Heart left ventricle (tissue), 13 donors: ENCODE results near the gene BCL11A.

Experiments
- POLR2A ChIP-seq, 2 donors: fragments of 450-650 bp; IDR thresholded peaks; one replicate each; pipeline ENCODE4 v1.6.1; 2017; ENCODE audit warnings: antibody characterized with exemption in 2 of 2, mild to moderate bottlenecking in 2 of 2, moderate library complexity in 2 of 2
- TF ChIP-seq, protein P1 (sequence below), 12 donors: fragments of 200-600 bp; sonication (generic) in 4 of 12; IDR thresholded peaks; one replicate each; pipeline versions ENCODE4 v1.5.0 to v1.8.0; 2018 to 2022; ENCODE audit warnings: antibody characterized with exemption in 12 of 12, mild to moderate bottlenecking in 5 of 12
- donor health status: ischemic (EF 13 %, LVEDD 7.1; RV severe dilation, severe dysfunction).
- donor health status: DM: no; HTN: yes; CAD: no.
- donor health status: DM: no; HTN: no; CAD: no.
- donor health status: ischemic (EF 25% LVEDD 6.9; RV normal size, moderate dysfunction).
- donor health status: ischemic (EF 25% LVEDD 5.7; RV mildly dilated, moderate dysfunction).
- donor health status: ischemic (EF 35%, LVEDD 5.7; RV mildly dilated, moderate dysfunction).
- donor health status: nonischemic (EF 11% LVEDD 7.7; RV severe dilation, severe dysfunction).
- donor health status: DM: yes; HTN: yes; CAD: no.
- donor health status: PGD.
- donor health status: ischemic (EF 29% LVEDD 5.4; RV normal size, mild dysfunction).
- donor health status: nonischemic (EF 23%, LVEDD 6.1; RV moderate dilation, normal function).

DNA sequence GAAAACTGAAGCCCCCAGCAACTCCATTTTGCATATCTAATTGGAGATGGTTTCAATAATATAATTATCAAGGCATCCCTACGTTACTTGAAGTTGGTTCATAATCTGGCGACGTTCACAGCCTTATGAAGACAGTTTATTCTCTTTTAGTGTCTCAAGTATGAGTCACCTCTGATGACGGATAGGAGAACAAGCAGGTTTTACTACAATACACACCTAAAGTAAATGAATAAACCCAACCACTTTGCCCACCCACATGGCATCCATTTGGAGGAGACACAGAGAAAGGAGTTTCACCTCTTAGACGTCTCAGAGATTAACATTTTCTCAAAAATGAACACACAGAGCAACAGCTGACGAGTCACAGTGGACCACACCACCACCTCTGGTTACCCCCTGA, 40.8 kb downstream of the BCL11A start:
- TF ChIP-seq, protein P1, sequence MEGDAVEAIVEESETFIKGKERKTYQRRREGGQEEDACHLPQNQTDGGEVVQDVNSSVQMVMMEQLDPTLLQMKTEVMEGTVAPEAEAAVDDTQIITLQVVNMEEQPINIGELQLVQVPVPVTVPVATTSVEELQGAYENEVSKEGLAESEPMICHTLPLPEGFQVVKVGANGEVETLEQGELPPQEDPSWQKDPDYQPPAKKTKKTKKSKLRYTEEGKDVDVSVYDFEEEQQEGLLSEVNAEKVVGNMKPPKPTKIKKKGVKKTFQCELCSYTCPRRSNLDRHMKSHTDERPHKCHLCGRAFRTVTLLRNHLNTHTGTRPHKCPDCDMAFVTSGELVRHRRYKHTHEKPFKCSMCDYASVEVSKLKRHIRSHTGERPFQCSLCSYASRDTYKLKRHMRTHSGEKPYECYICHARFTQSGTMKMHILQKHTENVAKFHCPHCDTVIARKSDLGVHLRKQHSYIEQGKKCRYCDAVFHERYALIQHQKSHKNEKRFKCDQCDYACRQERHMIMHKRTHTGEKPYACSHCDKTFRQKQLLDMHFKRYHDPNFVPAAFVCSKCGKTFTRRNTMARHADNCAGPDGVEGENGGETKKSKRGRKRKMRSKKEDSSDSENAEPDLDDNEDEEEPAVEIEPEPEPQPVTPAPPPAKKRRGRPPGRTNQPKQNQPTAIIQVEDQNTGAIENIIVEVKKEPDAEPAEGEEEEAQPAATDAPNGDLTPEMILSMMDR (IDR thresholded peaks at IDR 0.05): no peak
- TF ChIP-seq POLR2A (IDR thresholded peaks at IDR 0.05): no peak
